IMR-90 (cell line): Measurements from ENCODE around the gene PTPRK. TPM values are rescaled to one million over a fixed set of nuclear protein-coding genes. Genes with fewer than 3 reads are reported as not detected.

Source experiments
- ATAC-seq: fragments of 200-7000 bp; cut with Tn5 transposase; 2 replicates; pipeline ENCODE4 v1.9.1; 2020; ENCODE audit warnings: low read depth, mild to moderate bottlenecking, moderate library complexity
- BruUV-seq: library from RNA; stranded (reverse); fragments of 400-500 nt; replicated peaks from 2 replicates; lab custom pipeline; 2021; lab: Mats Ljungman, UMichigan
- CTCF ChIA-PET: fragments of 300-600 bp; formaldehyde crosslinking; extraction: SDS; loops from one replicate; lab custom pipeline; 2021; ENCODE audit warnings: antibody characterized with exemption; lab: Yijun Ruan, JAX
- POLR2A ChIA-PET: fragments of 300-600 bp; sonication (Branson Sonifier 250); formaldehyde crosslinking; loops from one replicate; lab custom pipeline; 2022; ENCODE audit warnings: antibody characterized with exemption; ENCODE audit not compliant: unreplicated experiment; lab: Charles Lee
- DNase-seq: peaks from one replicate; pipeline ENCODE4 v3.0.0; 2013
- H2AFZ ChIP-seq: replicated peaks from 2 replicates; pipeline ENCODE3; 2013; ENCODE audit warnings: low read length, mild to moderate bottlenecking; ENCODE audit not compliant: poor library complexity
- H2AK5ac ChIP-seq: 2 replicates; pipeline ENCODE4 v1.6.1; 2013; ENCODE audit warnings: low read depth, low read length, inconsistent platforms
- H2AK9ac ChIP-seq: replicated peaks from 2 replicates; pipeline ENCODE3; 2013; ENCODE audit warnings: mild to moderate bottlenecking, low read depth, low read length, moderate library complexity; ENCODE audit not compliant: poor library complexity
- H2BK120ac ChIP-seq: 2 replicates; pipeline ENCODE4 v1.6.1; 2013; ENCODE audit warnings: low read depth, low read length, inconsistent platforms
- H2BK15ac ChIP-seq: 3 replicates; pipeline ENCODE4 v1.6.1; 2013; ENCODE audit warnings: low read depth, low read length, inconsistent platforms
- H2BK20ac ChIP-seq: 2 replicates; pipeline ENCODE4 v1.6.1; 2013; ENCODE audit warnings: low read depth, mild to moderate bottlenecking, inconsistent platforms, low read length, moderate library complexity
- H2BK5ac ChIP-seq: 2 replicates; pipeline ENCODE4 v1.6.1; 2013; ENCODE audit warnings: mild to moderate bottlenecking, low read depth, low read length, inconsistent platforms; ENCODE audit not compliant: poor library complexity, severe bottlenecking
- H3K14ac ChIP-seq: replicated peaks from 2 replicates; pipeline ENCODE4 v1.6.1; 2013; ENCODE audit warnings: low read depth, low read length, inconsistent platforms
- H3K18ac ChIP-seq: 2 replicates; pipeline ENCODE4 v1.6.1; 2013; ENCODE audit warnings: low read depth, low read length, control low read depth
- H3K23ac ChIP-seq: 2 replicates; pipeline ENCODE4 v1.6.1; 2013; ENCODE audit warnings: low read depth, low read length, inconsistent platforms
- H3K27ac ChIP-seq: 2 replicates; pipeline ENCODE4 v1.5.1; 2013; ENCODE audit warnings: mild to moderate bottlenecking, control low read depth, low read length; ENCODE audit not compliant: insufficient read depth
- H3K27me3 ChIP-seq: 2 replicates; pipeline ENCODE4 v1.6.1; 2013; ENCODE audit warnings: low read length; ENCODE audit not compliant: control insufficient read depth, insufficient read depth
- H3K36me3 ChIP-seq: 2 replicates; pipeline ENCODE4 v1.6.1; 2013; ENCODE audit warnings: low read length, mixed read lengths; ENCODE audit not compliant: control insufficient read depth, insufficient read depth
- H3K4ac ChIP-seq: 2 replicates; pipeline ENCODE4 v1.6.1; 2013; ENCODE audit warnings: low read depth, low read length, inconsistent platforms
- H3K4me1 ChIP-seq: 2 replicates; pipeline ENCODE4 v1.6.1; 2013; ENCODE audit warnings: low read length, mixed read lengths; ENCODE audit not compliant: control insufficient read depth, insufficient read depth
- H3K4me2 ChIP-seq: 2 replicates; pipeline ENCODE4 v1.6.1; 2013; ENCODE audit warnings: low read depth, mild to moderate bottlenecking, control low read depth, low read length, moderate library complexity
- H3K4me3 ChIP-seq: 2 replicates; pipeline ENCODE4 v1.5.1; 2013; ENCODE audit warnings: low read depth, mild to moderate bottlenecking, control low read depth, low read length, moderate library complexity; ENCODE audit not compliant: insufficient read depth
- H3K56ac ChIP-seq: 2 replicates; pipeline ENCODE4 v1.6.1; 2013; ENCODE audit warnings: low read length, inconsistent platforms; ENCODE audit not compliant: insufficient read depth; ENCODE audit errors: extremely low read depth
- H3K79me1 ChIP-seq, 2 experiments: 2 replicates each; pipeline ENCODE4 v1.6.1; 2013; ENCODE audit warnings: low read length in 2 of 2, inconsistent platforms in 1 of 2, low read depth in 1 of 2
- H3K9ac ChIP-seq: 2 replicates; pipeline ENCODE4 v1.6.1; 2013; ENCODE audit warnings: low read depth, low read length, control low read depth
- H3K9me1 ChIP-seq: 2 replicates; pipeline ENCODE4 v1.6.1; 2013; ENCODE audit warnings: low read length, inconsistent platforms; ENCODE audit not compliant: insufficient read depth
- H3K9me3 ChIP-seq: 2 replicates; pipeline ENCODE4 v1.6.1; 2013; ENCODE audit warnings: low read length; ENCODE audit not compliant: control insufficient read depth, insufficient read depth
- H4K20me1 ChIP-seq: 2 replicates; pipeline ENCODE4 v1.6.1; 2013; ENCODE audit warnings: low read length, inconsistent platforms; ENCODE audit not compliant: insufficient read depth
- H4K5ac ChIP-seq: 2 replicates; pipeline ENCODE4 v1.6.1; 2013; ENCODE audit warnings: mild to moderate bottlenecking, low read depth, low read length, control low read depth
- H4K8ac ChIP-seq, 2 experiments: 2 replicates each; pipeline ENCODE4 v1.6.1; 2013; ENCODE audit warnings: low read depth in 2 of 2, low read length in 2 of 2, control low read depth in 1 of 2, inconsistent platforms in 1 of 2
- H4K91ac ChIP-seq: 2 replicates; pipeline ENCODE4 v1.6.1; 2013; ENCODE audit warnings: low read depth, low read length, inconsistent platforms; ENCODE audit not compliant: insufficient read depth
- CEBPB ChIP-seq: IDR thresholded peaks from 2 replicates; pipeline ENCODE4 v1.6.1; 2012; ENCODE audit warnings: low read depth, low read length, improper control_type of control experiment
- CHD1 ChIP-seq: IDR thresholded peaks from 2 replicates; pipeline ENCODE4 v1.6.1; 2012; ENCODE audit warnings: low read depth, low read length, improper control_type of control experiment
- MAFK ChIP-seq: IDR thresholded peaks from 2 replicates; pipeline ENCODE4 v1.6.1; 2012; ENCODE audit warnings: low read depth, low read length, improper control_type of control experiment
- MXI1 ChIP-seq: IDR thresholded peaks from 2 replicates; pipeline ENCODE4 v1.6.1; 2012; ENCODE audit warnings: low read depth, mild to moderate bottlenecking, low read length, moderate library complexity, borderline replicate concordance
- POLR2A ChIP-seq: IDR thresholded peaks from 2 replicates; pipeline ENCODE4 v1.6.1; 2012; ENCODE audit warnings: mild to moderate bottlenecking, low read depth, low read length
- WGBS, 2 experiments: methylation state at CpG; one replicate each; pipeline versions ENCODE4 v1.1.5 to v1.1.7; 2013; ENCODE audit warnings: missing lambda C conversion rate in 2 of 2; ENCODE audit not compliant: insufficient read length in 1 of 2; ENCODE audit errors: extremely low coverage in 2 of 2; 5-methylcytosine and 5-hydroxymethylcytosine counted together
- dilution Hi-C: fragments of 300-500 bp; cut with HindIII; formaldehyde crosslinking; loops from one replicate; pipeline ENCODE4 v1.14.3; 2018; ENCODE audit warnings: low sequenced_read_pairs; ENCODE audit not compliant: unreplicated experiment
- in situ Hi-C: fragments of 300-500 bp; cut with MboI; formaldehyde crosslinking; loops from 3 replicates; pipeline ENCODE4 v1.14.3; 2019; ENCODE audit warnings: low sequenced_read_pairs, inconsistent platforms, mixed read lengths
- intact Hi-C: fragments of 100-400 bp; cut with micrococcal nuclease; formaldehyde crosslinking; loops from 2 replicates; pipeline ENCODE4 v1.10.0; 2022
- polyA plus RNA-seq, 3 experiments: library from polyadenylated mRNA; depleted of rRNA; stranded (reverse); fragments of >200 nt; gene quantifications; 2 replicates each; pipeline ENCODE4 v1.2.3, GENCODE V29; 2012; ENCODE audit warnings: low replicate concordance in 1 of 3
- total RNA-seq: library from RNA; depleted of rRNA; stranded (reverse); fragments of >200 nt; gene quantifications from 2 replicates; pipeline ENCODE4 v1.2.3, GENCODE V29; 2012

Gene PTPRK
- total and polyA plus RNA-seq, 2 of the 4 experiments (the other 2 are of a cell fraction): 18.0 to 80.8 TPM

- DNase-seq (no peak), ATAC-seq (no peak)
- TF ChIP-seq CEBPB: no peak
- TF ChIP-seq CHD1: no peak
- no peak for TF ChIP-seq MAFK
- TF ChIP-seq POLR2A: no peak
- TF ChIP-seq MXI1: no peak
- Histone ChIP-seq H3K36me3 (no peaks in the 10 kb centered on the region), H3K4ac (no peak overlapping the region), H4K20me1 (peaks cover 4% of the 10 kb centered on the region; the same call in 1 of the 2 replicates), H3K27ac (no peak overlapping the region), H2AK5ac (no peak overlapping the region), H3K4me3 (no peak overlapping the region), H4K5ac (no peak overlapping the region), H2BK120ac (no peak overlapping the region), H3K23ac (no peak overlapping the region), H3K9me3 (no peaks in the 10 kb centered on the region), H2BK20ac (no peak overlapping the region), H3K4me1 (peaks cover 1% of the 10 kb centered on the region; the same call in 1 of the 2 replicates), H3K18ac (no peak overlapping the region), H3K9me1 (0 out of 2 replicates have a peak, but pooled peaks cover 2% of the 10 kb centered on the region), H2BK5ac (no peak overlapping the region), H3K4me2 (no peak overlapping the region), H3K14ac (no peak overlapping the region), H2AFZ (no peak overlapping the region), H4K8ac (no peak overlapping the region), H2AK9ac (no peak overlapping the region), H2BK15ac (no peak overlapping the region), H3K56ac (no peak overlapping the region), H3K27me3 (no peaks in the 10 kb centered on the region), H3K9ac (no peak overlapping the region), H3K79me1 (peaks cover 0 to 18% of the 10 kb centered on the region in 2 experiments; a peak in 3 of 4 replicates), H4K91ac (no peak overlapping the region)
- BruUV-seq: no TSS peak
- ChIA-PET CTCF (no interaction called here), POLR2A (no interaction called here)
- dilution Hi-C loops (no loop called here), in situ Hi-C loops (no loop called here), intact Hi-C loops (no loop called here)
- WGBS, 2 experiments: 88% methylated on average over 1 of the region's 1 CpG; no CpG with 5 or more reads in 1 of the 2 experiments
Observed at GRCh38 chr6:128138694-128139093, 381.7 kb downstream of the PTPRK start.
